T-helper 17 cell (primary cell): ENCODE results near the gene TIPIN. TPM values are rescaled to one million over a fixed set of nuclear protein-coding genes. Genes with fewer than 3 reads are reported as not detected.
"Not testable (repeated sequence)": the region's sequence is repeated elsewhere in the genome, so short reads cannot be mapped to it uniquely, and the experiment has no call there.

ENCODE experiments used
- ATAC-seq: fragments of 150-1000 bp; cut with Tn5 transposase; 2 replicates; pipeline ENCODE4 v1.10.0; 2021; ENCODE audit warnings: mild to moderate bottlenecking, moderate library complexity
- DNase-seq, 3 donors: peaks; one replicate each; pipeline versions ENCODE4 v3.0.0 to v3.0.0-alpha.2; 2020 to 2021
- H3K9me3 ChIP-seq: one replicate; pipeline ENCODE4 v1.7.0; 2013; ENCODE audit warnings: low read length, mild to moderate bottlenecking; ENCODE audit not compliant: control insufficient read depth, poor library complexity, severe bottlenecking
- H3K27ac Mint-ChIP-seq: one replicate; pipeline ENCODE4 v1.8.0; 2022; ENCODE audit warnings: mild to moderate bottlenecking, moderate library complexity, mixed read lengths
- H3K27me3 Mint-ChIP-seq: one replicate; pipeline ENCODE4 v1.8.0; 2022; ENCODE audit warnings: mixed read lengths
- H3K36me3 Mint-ChIP-seq: one replicate; pipeline ENCODE4 v1.8.0; 2022; ENCODE audit warnings: low read depth, mixed read lengths
- H3K4me1 Mint-ChIP-seq: one replicate; pipeline ENCODE4 v1.8.0; 2022; ENCODE audit warnings: mild to moderate bottlenecking, mixed read lengths
- H3K4me3 Mint-ChIP-seq: one replicate; pipeline ENCODE4 v1.8.0; 2022; ENCODE audit warnings: mild to moderate bottlenecking, moderate library complexity, mixed read lengths
- total RNA-seq, 4 donors: library from RNA in 2 of 4; stranded (reverse) in 2 of 4; gene quantifications; one replicate each; pipeline ENCODE4 v1.2.3 and lab custom pipeline; 2022 to 2026

The TIPIN gene
- total RNA-seq, 2 donors from 2014 or later, result 2.9 to 4.2 TPM

DNA sequence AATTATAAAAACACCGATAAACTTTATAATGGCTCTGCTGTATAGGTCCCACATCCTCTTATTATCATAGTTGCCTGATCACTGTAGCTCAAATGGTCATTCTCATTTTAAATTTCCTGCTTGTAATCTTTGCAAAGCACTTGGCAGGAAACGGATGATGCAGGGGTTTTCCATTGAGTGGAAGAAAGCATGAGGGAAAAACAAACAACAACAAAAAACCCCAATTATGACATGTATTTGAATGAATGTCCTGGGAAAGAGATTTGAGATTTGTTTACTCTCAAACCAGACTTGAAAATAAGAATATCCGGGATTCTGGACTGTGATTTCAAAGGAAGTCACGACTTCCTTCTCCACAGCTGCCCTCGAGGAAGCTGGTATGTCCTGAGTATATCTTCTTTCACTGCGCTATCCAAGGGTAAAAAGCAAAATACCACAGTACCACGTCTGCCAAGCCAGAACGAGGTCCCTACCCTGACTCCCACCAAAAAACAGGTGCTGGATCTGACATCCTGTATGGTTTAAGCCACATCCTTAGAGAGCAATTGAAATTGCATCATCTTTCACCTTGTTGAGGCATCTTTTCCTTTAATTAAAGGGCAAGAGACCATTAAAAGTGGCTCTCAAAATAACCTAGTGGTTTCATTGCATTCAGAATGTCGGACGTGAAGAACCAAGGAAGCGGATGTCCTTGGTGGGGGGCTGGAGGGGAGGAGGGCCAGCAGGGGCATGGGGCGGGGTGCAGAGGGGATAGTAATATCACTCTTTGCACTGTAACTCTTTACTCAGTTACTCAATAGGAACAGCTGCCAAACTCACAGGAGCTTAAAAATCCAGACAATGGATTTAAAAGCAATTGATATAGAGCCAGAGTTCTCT, 13.5 kb upstream of the TIPIN start:
- Mint-ChIP-seq H3K27ac (peak overlapping the region; percentile 92), H3K36me3 (no peaks in the 10 kb centered on the region), H3K4me1 (peaks cover 9% of the 10 kb centered on the region), H3K4me3 (peak overlapping the region; percentile 79), H3K27me3 (no peaks in the 10 kb centered on the region)
- ATAC-seq (peak; percentile 71), DNase-seq (no peak)
- no peaks in the 10 kb centered on the region for H3K9me3 ChIP-seq

- Mint-ChIP-seq H3K4me3 (no peak overlapping the region), H3K4me1 (peaks cover 6% of the 10 kb centered on the region), H3K27me3 (no peaks in the 10 kb centered on the region), H3K27ac (no peak overlapping the region), H3K36me3 (no peaks in the 10 kb centered on the region)
- no peaks in the 10 kb centered on the region for H3K9me3 ChIP-seq
- DNase-seq (no peak), ATAC-seq (no peak)
Observed at GRCh38 chr15:66364944-66365528, 8.6 kb upstream of the TIPIN start.

GRCh38 chr15:66362776-66363175, 6.3 kb upstream of the TIPIN start:
- Mint-ChIP-seq H3K36me3 (no peaks in the 10 kb centered on the region), H3K27ac (no peak overlapping the region), H3K27me3 (no peaks in the 10 kb centered on the region), H3K4me1 (no peaks in the 10 kb centered on the region), H3K4me3 (no peak overlapping the region)
- no peak for ATAC-seq
- DNase-seq, result no peak
- H3K9me3 ChIP-seq, result no peaks in the 10 kb centered on the region

DNA sequence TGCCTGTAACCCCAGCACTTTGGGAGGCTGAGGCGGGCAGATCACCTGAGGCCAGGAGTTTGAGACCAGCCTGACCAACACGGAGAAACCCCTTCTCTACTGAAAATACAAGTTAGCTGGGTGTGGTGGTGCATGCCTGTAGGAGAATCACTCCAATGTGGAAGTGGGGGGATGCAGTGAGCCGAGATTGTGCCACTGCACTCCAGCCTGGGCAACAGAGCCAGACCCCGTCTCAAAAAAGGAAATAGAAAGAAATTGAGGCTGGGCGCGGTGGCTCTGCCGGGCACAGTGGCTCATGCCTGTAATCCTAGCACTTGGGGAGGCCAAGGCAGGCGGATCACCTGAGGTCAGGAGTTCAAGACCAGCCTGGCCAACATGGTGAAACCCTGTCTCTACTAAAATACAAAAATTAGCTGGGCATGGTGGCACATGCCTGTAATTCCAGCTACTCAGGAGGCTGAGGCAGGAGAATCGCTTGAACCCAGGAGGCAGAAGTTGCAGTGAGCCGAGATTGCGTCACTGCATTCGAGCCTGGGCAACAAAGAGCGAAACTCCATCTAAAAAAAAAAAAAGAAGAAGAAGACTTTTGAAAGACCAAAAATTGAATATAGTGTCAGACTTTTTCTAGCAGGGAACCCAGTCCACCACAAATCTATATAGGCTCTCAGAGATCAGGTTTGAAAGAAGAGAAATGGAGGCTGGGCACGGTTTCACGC, 5.4 kb upstream of the TIPIN start:
- H3K27ac Mint-ChIP-seq, H3K4me3 Mint-ChIP-seq, ATAC-seq, H3K9me3 ChIP-seq, H3K27me3 Mint-ChIP-seq, DNase-seq, H3K4me1 Mint-ChIP-seq, H3K36me3 Mint-ChIP-seq: not testable (repeated sequence)

DNA sequence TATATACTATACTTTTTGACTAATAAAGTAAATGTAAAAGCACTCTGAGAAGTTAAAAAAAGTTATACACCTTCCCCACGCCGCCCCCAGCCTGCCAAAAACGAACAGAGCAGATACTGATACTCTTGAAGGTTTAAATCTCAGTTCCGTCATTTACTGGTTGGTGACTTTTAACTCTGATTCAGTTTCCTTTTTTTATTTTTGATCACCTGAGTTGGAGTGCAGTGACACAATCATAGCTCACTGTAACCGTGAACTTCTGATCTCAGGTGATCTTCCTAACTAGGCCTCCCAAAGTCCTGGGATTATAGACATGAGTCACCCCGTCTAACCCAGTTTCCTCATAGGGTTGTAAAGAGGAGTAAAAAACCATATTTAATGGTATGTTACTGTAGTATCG, 3.3 kb upstream of the TIPIN start:
- Mint-ChIP-seq H3K4me3 (no peak overlapping the region), H3K27ac (no peak overlapping the region), H3K27me3 (no peaks in the 10 kb centered on the region), H3K36me3 (peaks cover 2% of the 10 kb centered on the region), H3K4me1 (peaks cover 14% of the 10 kb centered on the region)
- ATAC-seq (no peak), DNase-seq (no peak)
- H3K9me3 ChIP-seq, result no peaks in the 10 kb centered on the region

DNA sequence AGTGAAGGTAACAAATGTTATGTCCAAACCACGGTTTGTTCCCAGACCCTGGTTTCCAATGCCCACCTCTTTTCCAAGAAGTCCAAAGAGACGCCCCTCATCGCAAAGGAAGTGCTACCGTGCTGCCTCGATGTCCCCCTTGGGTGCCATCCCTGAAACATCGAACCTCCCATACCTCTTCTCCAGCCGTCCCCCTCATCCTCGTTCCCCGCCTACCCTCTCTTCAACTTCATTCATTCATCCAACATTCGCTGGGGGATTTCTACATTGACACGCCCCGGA, 467 bp downstream of the TIPIN start:
- no peaks in the 10 kb centered on the region for H3K27me3 Mint-ChIP-seq
- ATAC-seq, result no peak
- H3K4me3 Mint-ChIP-seq, result peak overlapping the region; percentile 100
- peaks cover 2% of the 10 kb centered on the region for H3K36me3 Mint-ChIP-seq
- no peaks in the 10 kb centered on the region for H3K9me3 ChIP-seq
- H3K4me1 Mint-ChIP-seq, result peaks cover 18% of the 10 kb centered on the region
- H3K27ac Mint-ChIP-seq, result peak overlapping the region; percentile 98
- DNase-seq, result no peak

GRCh38 chr15:66348530-66348929, 8.0 kb downstream of the TIPIN start:
- not testable (repeated sequence) for DNase-seq, ATAC-seq, H3K9me3 ChIP-seq, H3K27ac Mint-ChIP-seq, H3K27me3 Mint-ChIP-seq, H3K4me3 Mint-ChIP-seq, H3K4me1 Mint-ChIP-seq, H3K36me3 Mint-ChIP-seq

DNA sequence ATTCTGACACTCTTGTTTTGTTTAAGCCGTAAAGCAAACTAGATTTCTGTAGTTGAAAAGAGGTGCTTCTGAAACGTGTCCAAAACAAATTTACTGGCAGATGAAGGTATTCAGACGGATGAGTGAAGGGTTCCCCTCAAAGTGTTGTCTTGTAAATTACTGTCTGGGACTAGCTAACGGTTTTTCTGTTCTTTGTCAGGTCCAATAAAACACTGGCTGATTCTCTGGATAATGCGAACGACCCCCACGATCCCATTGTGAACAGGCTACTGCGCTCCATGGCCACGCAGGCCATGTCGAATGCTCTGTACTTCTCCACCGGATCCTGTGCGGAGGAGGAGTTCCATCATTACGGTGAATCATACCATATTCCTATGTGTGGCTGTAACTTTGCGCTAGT, 27.7 kb downstream of the TIPIN start:
- no peaks in the 10 kb centered on the region for H3K4me1 Mint-ChIP-seq
- H3K4me3 Mint-ChIP-seq, result no peak overlapping the region
- no peak overlapping the region for H3K27ac Mint-ChIP-seq
- no peaks in the 10 kb centered on the region for H3K27me3 Mint-ChIP-seq
- ATAC-seq (no peak), DNase-seq (no peak)
- H3K36me3 Mint-ChIP-seq, result peaks cover 4% of the 10 kb centered on the region
- no peaks in the 10 kb centered on the region for H3K9me3 ChIP-seq

DNA sequence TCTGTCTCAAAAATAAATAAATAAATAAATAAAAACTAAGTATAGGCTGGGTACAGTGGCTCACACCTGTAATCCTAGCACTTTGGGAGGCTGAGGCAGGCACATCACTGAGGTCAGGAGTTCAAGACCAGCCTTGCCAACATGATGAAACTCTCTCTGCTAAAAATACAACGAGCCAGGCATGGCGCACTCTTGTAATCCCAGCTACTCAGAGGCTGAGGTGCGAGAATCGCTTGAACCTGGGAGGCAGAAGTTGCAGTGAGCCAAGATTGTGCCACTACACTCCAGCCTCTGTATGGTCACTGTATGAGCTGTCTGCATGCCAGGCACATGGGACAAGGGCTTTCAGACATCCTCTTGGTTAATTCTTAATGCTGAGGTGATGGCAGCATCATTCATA, 28.7 kb downstream of the TIPIN start:
- Mint-ChIP-seq H3K4me3 (no peak overlapping the region), H3K27me3 (no peaks in the 10 kb centered on the region), H3K36me3 (peaks cover 4% of the 10 kb centered on the region), H3K4me1 (no peaks in the 10 kb centered on the region), H3K27ac (no peak overlapping the region)
- H3K9me3 ChIP-seq, result no peaks in the 10 kb centered on the region
- no peak for DNase-seq
- ATAC-seq, result no peak

DNA sequence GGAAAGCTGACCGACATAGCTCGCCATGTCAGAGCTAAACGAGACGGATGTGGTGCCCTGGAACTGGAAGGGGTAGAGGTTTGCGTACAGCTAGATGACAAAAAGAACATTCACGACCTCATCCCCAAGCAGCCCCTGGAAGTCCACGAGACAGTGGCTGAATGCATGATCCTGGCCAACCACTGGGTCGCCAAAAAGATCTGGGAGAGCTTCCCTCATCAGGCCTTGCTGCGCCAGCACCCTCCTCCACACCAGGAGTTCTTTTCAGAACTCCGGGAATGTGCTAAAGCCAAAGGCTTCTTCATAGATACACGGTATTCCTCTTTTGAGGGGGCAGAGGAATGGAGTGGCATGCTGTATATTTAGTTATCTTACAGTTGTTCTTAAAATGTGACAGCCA, 30.4 kb downstream of the TIPIN start:
- no peak overlapping the region for H3K4me3 Mint-ChIP-seq
- no peaks in the 10 kb centered on the region for H3K27me3 Mint-ChIP-seq
- H3K27ac Mint-ChIP-seq, result no peak overlapping the region
- no peak for ATAC-seq
- H3K36me3 Mint-ChIP-seq, result peaks cover 4% of the 10 kb centered on the region
- H3K4me1 Mint-ChIP-seq, result no peaks in the 10 kb centered on the region
- DNase-seq, result no peak
- H3K9me3 ChIP-seq, result no peaks in the 10 kb centered on the region

DNA sequence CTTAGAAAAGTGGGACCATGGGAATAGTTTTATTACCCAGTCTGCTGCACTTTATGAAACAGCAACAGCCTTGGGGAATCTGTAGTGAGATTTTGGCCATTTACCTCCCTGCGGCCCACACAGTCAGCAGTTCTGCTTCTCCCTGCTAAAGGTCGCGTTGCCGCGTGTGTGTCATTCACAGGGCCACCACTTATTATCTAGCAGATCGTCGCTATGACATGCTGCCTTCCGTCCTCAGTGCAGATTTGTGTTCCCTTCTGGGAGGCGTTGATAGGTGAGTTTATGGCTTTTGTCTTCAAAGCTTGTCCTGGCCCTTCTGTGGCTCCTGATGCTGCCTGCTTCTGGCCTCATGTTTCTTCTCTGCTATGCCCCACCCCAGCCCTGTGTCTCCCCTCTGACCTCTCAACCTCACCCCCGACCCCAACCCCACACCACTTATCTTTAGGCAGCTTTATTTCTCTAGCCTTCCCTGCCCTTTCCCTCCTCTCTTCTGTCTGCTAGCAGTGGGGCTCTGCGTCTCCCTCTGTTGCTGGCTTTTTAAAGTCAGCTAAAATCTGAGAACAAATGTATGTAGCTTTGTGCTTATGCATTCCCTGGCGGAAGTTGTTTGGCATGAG, 33.1 kb downstream of the TIPIN start:
- no peak overlapping the region for H3K27ac Mint-ChIP-seq
- ATAC-seq, result no peak
- H3K27me3 Mint-ChIP-seq, result no peaks in the 10 kb centered on the region
- no peak for DNase-seq
- H3K36me3 Mint-ChIP-seq, result peaks cover 4% of the 10 kb centered on the region
- no peaks in the 10 kb centered on the region for H3K4me1 Mint-ChIP-seq
- no peaks in the 10 kb centered on the region for H3K9me3 ChIP-seq
- no peak overlapping the region for H3K4me3 Mint-ChIP-seq

DNA sequence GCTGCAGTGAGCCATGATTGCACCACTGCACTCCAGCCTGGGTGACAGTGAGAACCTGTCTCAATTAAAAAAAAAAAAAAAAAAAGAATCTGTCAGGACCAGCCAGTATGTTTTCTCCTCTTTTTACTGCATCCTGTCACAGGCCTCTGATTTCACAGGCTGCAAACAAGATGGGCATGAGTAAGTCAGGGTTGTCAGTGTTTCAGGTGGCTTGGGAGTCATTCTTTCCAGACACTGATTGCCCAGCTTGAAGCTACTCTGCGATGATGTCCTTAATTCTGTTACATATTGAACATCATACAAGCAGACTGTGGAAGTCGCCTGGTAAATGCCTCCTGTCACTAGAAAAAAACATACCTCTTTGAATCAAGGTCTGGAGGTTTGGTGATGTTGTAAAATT, 44.3 kb downstream of the TIPIN start:
- Mint-ChIP-seq H3K27ac (no peak overlapping the region), H3K27me3 (no peaks in the 10 kb centered on the region), H3K4me3 (no peak overlapping the region), H3K4me1 (peaks cover 9% of the 10 kb centered on the region), H3K36me3 (peaks cover 18% of the 10 kb centered on the region)
- no peaks in the 10 kb centered on the region for H3K9me3 ChIP-seq
- ATAC-seq (no peak), DNase-seq (no peak)

DNA sequence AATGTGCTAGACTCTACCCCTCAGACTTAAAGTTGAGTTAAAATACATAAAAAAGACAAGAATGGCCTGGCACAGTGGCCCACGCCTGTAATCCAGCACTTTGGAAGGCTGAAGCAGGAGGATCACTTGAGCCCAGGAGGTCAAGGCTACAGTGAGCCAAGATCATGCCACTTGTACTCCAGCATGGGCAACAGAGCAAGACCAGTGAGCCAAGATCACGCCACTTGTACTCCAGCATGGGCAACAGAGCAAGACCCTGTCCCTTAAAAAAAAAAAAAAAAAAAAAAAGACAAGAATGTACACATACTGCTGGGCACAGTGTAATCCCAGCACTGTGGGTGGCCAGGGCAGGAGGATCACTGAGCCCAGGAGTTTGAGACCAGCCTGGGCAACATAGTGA, 45.7 kb downstream of the TIPIN start:
- ATAC-seq (no peak), DNase-seq (no peak)
- Mint-ChIP-seq H3K27me3 (no peaks in the 10 kb centered on the region), H3K36me3 (peaks cover 11% of the 10 kb centered on the region), H3K4me3 (no peak overlapping the region), H3K27ac (peak overlapping the region; percentile 73), H3K4me1 (peaks cover 6% of the 10 kb centered on the region)
- H3K9me3 ChIP-seq, result no peaks in the 10 kb centered on the region
